Fibroblast of skin of abdomen (primary cell): ENCODE results near the gene SRSF1.

Experiments
- DNase-seq: peaks from one replicate; pipeline ENCODE4 v3.0.0-alpha.2; 2013

SRSF1 gene

GRCh38 chr17:58010067-58010799 lies 3.2 kb upstream of the SRSF1 start:
- no peak for DNase-seq

- DNase-seq = no peak
Observed at GRCh38 chr17:58007781-58008706, 998 bp upstream of the SRSF1 start.

GRCh38 chr17:58006560-58006923 lies 504 bp downstream of the SRSF1 start:
- DNase-seq = peak; percentile 82

- DNase-seq = no peak
Observed at GRCh38 chr17:58005728-58006559, 1.1 kb downstream of the SRSF1 start.

GRCh38 chr17:58005031-58005727 lies 1.9 kb downstream of the SRSF1 start:
- DNase-seq = no peak

GRCh38 chr17:58004060-58004459 lies 3.0 kb downstream of the SRSF1 start:
- DNase-seq = no peak

- no peak for DNase-seq
Observed at GRCh38 chr17:58002973-58003372, 4.1 kb downstream of the SRSF1 start.

- no peak for DNase-seq
Observed at GRCh38 chr17:58002154-58002948, 4.7 kb downstream of the SRSF1 start.

GRCh38 chr17:58001461-58002124 lies 5.5 kb downstream of the SRSF1 start:
- DNase-seq = no peak

- peak; percentile 62 for DNase-seq
Observed at GRCh38 chr17:57999496-58000017, 7.5 kb downstream of the SRSF1 start.

GRCh38 chr17:57999010-57999495 lies 8.0 kb downstream of the SRSF1 start:
- DNase-seq = no peak

GRCh38 chr17:57997085-57997809 lies 9.8 kb downstream of the SRSF1 start:
- no peak for DNase-seq

- DNase-seq = peak; percentile 78
Observed at GRCh38 chr17:57995076-57995956, 11.7 kb downstream of the SRSF1 start.

- no peak for DNase-seq
Observed at GRCh38 chr17:57994436-57994835, 12.6 kb downstream of the SRSF1 start.

GRCh38 chr17:57993471-57994365 lies 13.3 kb downstream of the SRSF1 start:
- no peak for DNase-seq

- DNase-seq = no peak
Observed at GRCh38 chr17:57991537-57991936, 15.5 kb downstream of the SRSF1 start.

GRCh38 chr17:57990037-57990436 lies 17.0 kb downstream of the SRSF1 start:
- DNase-seq = no peak
